ENCODE data around the gene RAPGEF2. TPM values are rescaled to one million over a fixed set of nuclear protein-coding genes. Genes with fewer than 3 reads are reported as not detected.

The RAPGEF2 gene
- total and polyA plus RNA-seq, 2 experiments from 2014 or later = 8.4 to 79.3 TPM

GRCh38 chr4:159070742-159071141 lies 32.1 kb upstream of the RAPGEF2 start:
- H3K9me2 ChIP-seq (replicated peaks; ENCODE audit: insufficient read depth) = no peaks in the 10 kb centered on the region
- H2AFZ ChIP-seq = no peak overlapping the region
- H3K4me2 ChIP-seq = peak overlapping the region; percentile 6
- no peaks in the 10 kb centered on the region for H4K20me1 ChIP-seq (ENCODE audit: insufficient read depth, poor library complexity, severe bottlenecking)
- H3K9me3 ChIP-seq (ENCODE audit: low read depth) = no peaks in the 10 kb centered on the region
- 75% methylated on average over 4 of the region's 4 CpGs for WGBS (ENCODE audit: low lambda C conversion rate, missing lambda C conversion rate)
- H3K27me3 ChIP-seq = no peaks in the 10 kb centered on the region
- H3K79me2 ChIP-seq = no peaks in the 10 kb centered on the region
- no peak for DNase-seq (ENCODE audit: low spot score)
- H3K4me3 ChIP-seq = no peak overlapping the region
- peaks cover 17% of the 10 kb centered on the region for H3K4me1 ChIP-seq (ENCODE audit: insufficient read depth)
- H3K36me3 ChIP-seq (replicated peaks; ENCODE audit: insufficient read depth, low read depth) = no peaks in the 10 kb centered on the region
- peak overlapping the region; percentile 84 for H3K27ac ChIP-seq
- TF ChIP-seq CTCF (IDR thresholded peaks at IDR 0.05; ENCODE audit: poor library complexity) = no peak
- no peak for TF ChIP-seq EZH2phosphoT487 (IDR thresholded peaks at IDR 0.05; ENCODE audit: low read depth, severe bottlenecking, unreplicated experiment)
- no peak for TF ChIP-seq EZH2 (IDR thresholded peaks at IDR 0.05; ENCODE audit: borderline replicate concordance)

- Histone ChIP-seq H2AFZ (no peak overlapping the region), H3K9me3 (ENCODE audit: low read depth) (no peaks in the 10 kb centered on the region)
- WGBS (ENCODE audit: low lambda C conversion rate, missing lambda C conversion rate) = 45% methylated on average over 1 of the region's 1 CpG
These were observed 31.5 kb upstream of the RAPGEF2 start for GRCh38 chr4:159071178-159071968.

GRCh38 chr4:159071969-159072765 lies 30.7 kb upstream of the RAPGEF2 start:
- WGBS (ENCODE audit: low lambda C conversion rate, missing lambda C conversion rate) = 86% methylated on average over 6 of the region's 6 CpGs
- no peaks in the 10 kb centered on the region for H4K20me1 ChIP-seq (ENCODE audit: insufficient read depth, poor library complexity, severe bottlenecking)
- peak overlapping the region; percentile 84 for H3K27ac ChIP-seq
- no peaks in the 10 kb centered on the region for H3K36me3 ChIP-seq (replicated peaks; ENCODE audit: insufficient read depth, low read depth)
- H3K9me3 ChIP-seq (ENCODE audit: low read depth) = no peaks in the 10 kb centered on the region
- no peak for DNase-seq (ENCODE audit: low spot score)
- no peaks in the 10 kb centered on the region for H3K27me3 ChIP-seq
- no peaks in the 10 kb centered on the region for H3K9me2 ChIP-seq (replicated peaks; ENCODE audit: insufficient read depth)
- TF ChIP-seq EZH2phosphoT487 (IDR thresholded peaks at IDR 0.05; ENCODE audit: low read depth, severe bottlenecking, unreplicated experiment) (no peak), EZH2 (IDR thresholded peaks at IDR 0.05; ENCODE audit: borderline replicate concordance) (no peak), CTCF (IDR thresholded peaks at IDR 0.05; ENCODE audit: poor library complexity) (no peak)
- no peaks in the 10 kb centered on the region for H3K79me2 ChIP-seq
- H2AFZ ChIP-seq = no peak overlapping the region
- H3K4me3 ChIP-seq = no peak overlapping the region
- H3K4me1 ChIP-seq (ENCODE audit: insufficient read depth) = peaks cover 17% of the 10 kb centered on the region
- H3K4me2 ChIP-seq = no peak overlapping the region

More at GRCh38 chr4:159071178-159071968, 31.5 kb upstream of the RAPGEF2 start:
- no peaks in the 10 kb centered on the region for H3K36me3 ChIP-seq (replicated peaks; ENCODE audit: insufficient read depth, low read depth)
- DNase-seq (ENCODE audit: low spot score) = peak; percentile 59
- H3K4me3 ChIP-seq = no peak overlapping the region
- peaks cover 17% of the 10 kb centered on the region for H3K4me1 ChIP-seq (ENCODE audit: insufficient read depth)
- no peaks in the 10 kb centered on the region for H3K27me3 ChIP-seq
- TF ChIP-seq CTCF (IDR thresholded peaks at IDR 0.05; ENCODE audit: poor library complexity) (no peak), EZH2 (IDR thresholded peaks at IDR 0.05; ENCODE audit: borderline replicate concordance) (no peak), EZH2phosphoT487 (IDR thresholded peaks at IDR 0.05; ENCODE audit: low read depth, severe bottlenecking, unreplicated experiment) (no peak)
- peak overlapping the region; percentile 84 for H3K27ac ChIP-seq
- H3K4me2 ChIP-seq = peak overlapping the region; percentile 6
- no peaks in the 10 kb centered on the region for H3K9me2 ChIP-seq (replicated peaks; ENCODE audit: insufficient read depth)
- no peaks in the 10 kb centered on the region for H3K79me2 ChIP-seq
- no peaks in the 10 kb centered on the region for H4K20me1 ChIP-seq (ENCODE audit: insufficient read depth, poor library complexity, severe bottlenecking)

Measured in hepatocyte (in vitro differentiated cells).